Left ventricle myocardium superior (tissue), 1 donor: ENCODE measurements around the gene CMPK2. TPM values are rescaled to one million over a fixed set of nuclear protein-coding genes. Genes with fewer than 3 reads are reported as not detected.
"Not testable (repeated sequence)": the region's sequence is repeated elsewhere in the genome, so short reads cannot be mapped to it uniquely, and the experiment has no call there.

Source experiments
- ATAC-seq: fragments of 200-7000 bp; cut with Tn5 transposase; one replicate; pipeline ENCODE4 v1.9.1; 2020; ENCODE audit warnings: mild to moderate bottlenecking, moderate library complexity
- DNase-seq: peaks from one replicate; pipeline ENCODE4 v3.0.0-alpha.2; 2020
- intact Hi-C: fragments of 100-400 bp; cut with micrococcal nuclease; formaldehyde crosslinking; loops from one replicate; pipeline ENCODE4 v1.11.0; 2022
- long read RNA-seq: library from polyadenylated mRNA; unstranded; transcript quantifications from one replicate; pipeline ENCODE4 v2.0.0, GENCODE V29; 2021
- total RNA-seq: library from RNA; stranded (reverse); fragmentation: NEBNext Ultra II Directional; extraction: Animal tissue kit (Norgen Biotek cat#: 25700); gene quantifications from one replicate; pipeline ENCODE4 v1.2.1, GENCODE V29; 2021
- donor health status: DM: no; HTN: yes; CAD: no; lungs with severe emphysema.

CMPK2 gene, protein sequence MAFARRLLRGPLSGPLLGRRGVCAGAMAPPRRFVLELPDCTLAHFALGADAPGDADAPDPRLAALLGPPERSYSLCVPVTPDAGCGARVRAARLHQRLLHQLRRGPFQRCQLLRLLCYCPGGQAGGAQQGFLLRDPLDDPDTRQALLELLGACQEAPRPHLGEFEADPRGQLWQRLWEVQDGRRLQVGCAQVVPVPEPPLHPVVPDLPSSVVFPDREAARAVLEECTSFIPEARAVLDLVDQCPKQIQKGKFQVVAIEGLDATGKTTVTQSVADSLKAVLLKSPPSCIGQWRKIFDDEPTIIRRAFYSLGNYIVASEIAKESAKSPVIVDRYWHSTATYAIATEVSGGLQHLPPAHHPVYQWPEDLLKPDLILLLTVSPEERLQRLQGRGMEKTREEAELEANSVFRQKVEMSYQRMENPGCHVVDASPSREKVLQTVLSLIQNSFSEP
- 3.9 TPM for total RNA-seq
- long read RNA-seq, transcript CMPK2-201 (5 exons, 2,884 nt), result major isoform, 16 of 18 reads
- long read RNA-seq, partial matches to known transcripts, result 0 of 18 reads
- long read RNA-seq, other reads (novel, unspliced or antisense), result 1 of 18 reads

DNA sequence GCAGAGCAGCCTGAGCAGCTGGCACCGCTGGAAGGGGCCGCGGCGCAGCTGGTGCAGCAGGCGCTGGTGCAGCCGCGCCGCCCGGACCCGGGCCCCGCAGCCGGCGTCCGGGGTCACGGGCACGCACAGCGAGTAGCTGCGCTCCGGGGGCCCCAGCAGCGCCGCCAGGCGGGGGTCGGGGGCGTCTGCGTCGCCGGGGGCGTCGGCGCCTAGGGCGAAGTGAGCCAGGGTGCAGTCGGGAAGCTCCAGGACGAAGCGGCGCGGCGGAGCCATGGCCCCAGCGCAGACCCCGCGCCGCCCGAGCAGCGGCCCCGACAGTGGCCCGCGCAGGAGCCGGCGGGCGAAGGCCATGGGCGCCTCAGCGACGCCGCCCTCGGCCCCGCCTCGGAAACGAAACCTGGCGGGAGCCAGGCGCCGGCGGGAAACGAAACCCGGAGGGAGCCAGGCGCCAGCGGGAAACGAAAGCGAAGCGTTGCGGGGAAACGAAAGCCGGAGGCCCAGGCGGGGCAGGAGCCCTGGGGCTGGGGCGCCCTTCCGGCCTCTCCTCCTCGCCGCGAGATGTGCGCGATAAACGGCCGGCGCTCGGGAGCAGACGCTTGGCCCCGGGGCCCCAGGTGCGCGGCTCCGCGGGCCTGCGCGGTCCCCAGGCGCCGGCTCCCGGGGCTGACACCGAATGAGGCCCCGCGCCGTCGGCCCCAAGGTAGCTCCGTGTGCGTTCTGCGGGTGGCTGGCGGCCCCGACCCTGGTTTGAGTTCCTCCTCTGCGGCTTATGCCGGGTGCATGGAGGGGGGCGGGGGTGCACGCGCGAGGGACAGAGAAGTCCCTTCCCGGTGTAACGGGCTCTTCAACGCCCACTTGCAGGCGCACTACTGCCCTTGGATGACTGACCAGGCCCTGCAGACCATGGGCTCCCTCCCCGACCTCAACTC is at the start of gene CMPK2:
TSS of gene CMPK2 (minus strand) at position 562 of the 929 bp plus-strand sequence. CDS start at position 351, 211 bp downstream.
- DNase-seq (peak; percentile 84), ATAC-seq (peak; percentile 83)
- intact Hi-C loops, result no loop called here

DNA sequence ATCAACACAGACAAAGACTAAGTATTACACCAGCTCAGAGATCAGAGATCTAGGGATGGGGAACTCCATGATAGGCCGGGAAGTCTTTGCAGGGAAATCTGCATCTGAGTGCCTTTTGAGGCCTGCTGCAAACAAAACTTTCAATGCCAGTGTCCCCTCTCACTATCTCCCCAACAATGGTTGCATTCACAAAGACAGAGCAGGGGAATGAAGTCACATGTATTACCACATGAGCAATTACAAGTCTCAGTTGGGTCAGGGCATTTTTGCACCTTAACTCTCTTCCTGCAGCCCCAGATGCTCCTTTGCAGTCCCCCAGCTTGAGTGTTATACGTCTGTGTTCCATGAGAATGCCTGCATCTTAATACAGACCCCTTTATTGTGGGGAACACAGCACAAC is 49.7 kb upstream of the CMPK2 start:
- DNase-seq (no peak), ATAC-seq (no peak)
- intact Hi-C loops, result no loop called here

DNA sequence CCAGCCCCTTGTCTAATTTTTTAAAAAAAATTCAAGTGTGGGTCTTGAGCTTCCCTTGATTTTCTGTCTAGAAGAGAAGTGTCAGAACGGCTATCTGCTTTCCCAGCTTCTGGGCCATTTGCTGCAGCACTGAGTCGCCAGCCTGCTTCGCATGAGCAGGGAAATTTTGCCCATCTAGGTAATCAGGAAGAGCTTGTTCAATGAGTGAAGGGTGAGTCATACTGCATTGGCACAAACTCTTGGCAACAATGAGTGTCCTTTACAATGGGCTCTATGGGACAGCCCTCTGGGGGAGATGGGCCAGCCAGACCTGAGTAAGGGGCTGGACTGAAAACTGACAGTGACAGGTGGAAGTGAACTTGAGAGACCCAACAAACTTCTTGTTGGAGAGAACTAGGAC is 49.1 kb upstream of the CMPK2 start:
- intact Hi-C loops, result no loop called here
- no peak for ATAC-seq
- DNase-seq, result no peak

DNA sequence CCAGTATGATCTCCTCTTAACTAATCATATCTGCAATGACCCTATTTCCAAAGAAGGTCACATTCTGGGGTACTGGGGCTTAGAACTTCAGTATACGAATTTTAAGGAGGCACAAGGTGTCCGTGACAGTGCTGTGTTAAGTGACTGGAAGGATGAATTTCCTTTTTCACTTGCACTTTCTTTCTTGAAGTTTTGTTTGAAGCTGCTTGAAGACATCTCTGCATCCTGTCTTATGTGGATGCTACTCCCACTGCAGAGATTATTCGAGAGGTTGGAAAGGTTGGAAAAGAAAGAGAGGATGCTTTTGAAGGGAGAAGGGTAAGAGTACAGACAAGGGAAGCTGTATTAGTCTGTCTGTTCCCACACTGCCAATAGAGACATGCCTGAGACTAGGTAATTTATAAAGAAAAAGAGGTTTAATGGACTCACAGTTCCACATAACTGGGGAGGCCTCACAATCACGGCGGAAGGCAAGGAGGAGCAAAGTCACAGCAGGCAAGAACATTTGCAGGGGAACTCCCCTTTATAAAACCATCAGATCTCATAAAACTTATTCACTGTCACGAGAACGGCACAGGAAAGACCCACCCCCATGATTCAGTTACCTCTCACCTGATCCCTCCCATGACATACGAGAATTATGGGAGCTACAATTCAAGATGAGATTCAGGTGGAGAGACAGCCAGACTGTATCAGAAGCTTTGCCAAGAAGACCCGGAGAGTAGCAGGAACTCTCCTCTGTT is 47.9 kb upstream of the CMPK2 start:
- ATAC-seq (no peak), DNase-seq (no peak)
- intact Hi-C loops, result no loop called here

DNA sequence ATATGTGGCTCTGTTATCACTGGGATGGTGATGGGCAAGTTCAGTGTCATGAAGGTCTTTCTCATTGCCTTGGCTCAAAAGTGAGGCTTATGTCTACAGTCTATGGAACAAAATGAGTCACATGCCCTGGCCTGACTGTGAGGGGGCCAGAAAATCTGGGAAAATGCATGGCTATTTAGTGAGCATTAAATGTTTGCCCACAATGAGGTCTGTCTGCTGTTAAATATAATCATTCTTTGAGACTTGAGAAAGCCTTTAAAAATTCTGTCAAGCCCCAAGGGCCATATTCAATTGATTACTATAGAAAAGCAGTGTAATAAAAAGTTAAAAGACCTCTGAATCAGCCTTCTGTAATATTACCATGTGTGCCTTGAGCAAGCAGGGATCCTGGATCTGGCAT is 46.0 kb upstream of the CMPK2 start:
- intact Hi-C loops, result no loop called here
- DNase-seq, result no peak
- no peak for ATAC-seq

DNA sequence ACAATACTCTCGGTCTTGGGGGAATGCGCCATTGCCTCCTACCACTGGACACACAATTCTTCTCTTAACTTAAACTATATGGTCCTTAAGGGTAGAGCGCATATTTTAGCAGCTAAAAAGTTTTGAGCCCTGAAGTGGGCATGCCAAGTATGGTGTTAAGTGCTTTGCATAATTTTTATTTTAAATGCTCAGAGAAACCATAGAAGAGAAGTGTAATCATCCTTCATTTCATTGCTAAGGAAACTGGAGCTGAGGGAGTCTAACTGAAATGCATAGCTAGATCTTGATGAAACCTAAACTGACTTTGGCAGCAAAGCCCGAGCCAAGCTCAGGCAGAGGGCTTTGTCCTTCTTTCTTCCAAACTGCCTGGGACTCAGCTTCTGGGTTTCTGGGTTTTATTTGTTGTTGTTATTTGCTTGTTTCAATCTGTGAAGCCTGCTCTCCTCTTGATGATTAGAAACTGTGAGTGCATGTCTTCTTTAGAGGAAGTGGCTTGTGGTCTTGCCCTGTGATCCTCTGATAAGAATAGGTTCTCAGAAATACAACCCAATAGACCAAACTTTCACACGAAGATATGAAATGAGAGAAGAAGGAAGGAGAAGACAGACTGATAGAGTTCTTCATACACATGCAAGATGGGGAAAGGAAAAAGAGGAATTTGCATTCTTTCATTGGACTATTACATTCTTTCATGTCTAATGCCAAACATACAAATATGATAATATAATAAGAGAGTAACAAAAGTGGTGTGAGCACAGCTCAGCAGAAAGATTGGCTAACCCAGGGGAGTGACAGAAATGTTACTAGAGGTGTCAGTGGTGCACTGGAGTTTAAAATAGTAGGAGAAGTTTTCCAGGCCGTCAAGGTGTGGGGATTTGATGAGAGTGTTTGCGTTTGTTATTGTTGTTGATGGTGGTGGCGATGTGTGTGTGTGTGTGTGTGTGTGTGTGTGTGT is 44.0 kb upstream of the CMPK2 start:
- intact Hi-C loops, result no loop called here
- DNase-seq (no peak), ATAC-seq (no peak)

DNA sequence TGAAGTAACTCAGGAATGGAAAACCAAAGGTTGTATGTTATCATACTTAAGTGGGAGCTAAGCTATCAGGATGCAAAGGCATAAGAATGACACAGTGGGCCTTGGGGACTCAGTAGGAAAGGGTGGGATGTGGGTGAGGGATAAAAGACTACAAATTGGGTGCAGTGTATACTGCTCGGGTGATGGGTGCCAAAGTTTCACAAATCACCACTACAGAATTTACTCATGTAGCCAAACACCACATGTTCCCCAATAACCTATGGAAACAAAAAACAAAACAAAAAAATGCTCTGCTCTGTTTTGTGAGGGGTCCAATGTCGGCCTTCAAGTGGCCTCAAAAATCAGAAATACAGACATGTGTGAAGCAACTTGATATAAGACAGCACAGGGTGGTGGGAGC is 42.6 kb upstream of the CMPK2 start:
- intact Hi-C loops, result no loop called here
- DNase-seq (no peak), ATAC-seq (no peak)

DNA sequence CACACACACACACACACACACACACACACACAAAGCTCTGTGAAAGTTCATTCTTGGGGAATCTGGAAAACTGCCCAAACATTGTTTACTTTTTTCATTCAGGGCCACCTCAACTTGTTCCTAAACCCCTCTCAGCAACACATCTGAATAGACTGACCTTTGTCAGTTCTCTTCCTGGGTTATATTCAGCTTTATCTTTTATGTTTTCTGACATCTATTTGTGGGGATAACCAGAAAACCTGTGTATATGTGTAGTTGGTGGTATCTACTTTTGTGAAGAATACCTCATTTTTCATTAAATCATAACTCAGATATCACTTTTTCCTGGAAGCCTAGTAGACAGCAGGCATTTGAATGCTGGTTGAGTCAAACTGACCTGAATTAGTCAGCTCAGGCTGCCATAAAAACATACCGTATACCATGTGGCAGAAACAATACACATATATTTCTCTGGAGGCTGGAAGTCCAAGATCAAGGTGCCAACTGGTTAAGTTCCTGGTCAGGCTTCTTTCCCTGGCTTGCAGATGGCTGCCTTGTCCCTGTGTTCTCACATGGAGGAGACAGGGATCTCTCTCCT is 40.5 kb upstream of the CMPK2 start:
- intact Hi-C loops, result no loop called here

DNA sequence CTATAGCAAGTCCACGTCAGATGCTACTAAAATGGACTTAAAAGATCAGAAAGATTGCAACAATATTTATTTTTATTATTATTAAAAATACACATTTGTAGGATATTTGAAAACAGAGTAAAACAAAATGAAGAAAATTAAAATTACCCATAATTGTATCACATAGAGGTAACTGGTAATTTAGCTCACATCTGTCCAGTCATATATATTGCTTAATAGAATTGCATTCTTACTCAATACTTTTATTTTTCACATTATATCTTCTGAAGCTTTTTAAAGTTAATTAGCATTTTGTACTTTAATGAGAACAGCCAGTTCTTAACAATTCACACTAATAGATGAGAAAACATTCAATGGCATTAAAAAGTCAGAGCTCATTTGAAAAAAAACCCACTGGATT is 40.0 kb upstream of the CMPK2 start:
- intact Hi-C loops, result no loop called here
- DNase-seq, result no peak
- ATAC-seq, result no peak

More for the DNA sequence above, 40.5 kb upstream of the CMPK2 start:
- ATAC-seq (no peak), DNase-seq (no peak)

DNA sequence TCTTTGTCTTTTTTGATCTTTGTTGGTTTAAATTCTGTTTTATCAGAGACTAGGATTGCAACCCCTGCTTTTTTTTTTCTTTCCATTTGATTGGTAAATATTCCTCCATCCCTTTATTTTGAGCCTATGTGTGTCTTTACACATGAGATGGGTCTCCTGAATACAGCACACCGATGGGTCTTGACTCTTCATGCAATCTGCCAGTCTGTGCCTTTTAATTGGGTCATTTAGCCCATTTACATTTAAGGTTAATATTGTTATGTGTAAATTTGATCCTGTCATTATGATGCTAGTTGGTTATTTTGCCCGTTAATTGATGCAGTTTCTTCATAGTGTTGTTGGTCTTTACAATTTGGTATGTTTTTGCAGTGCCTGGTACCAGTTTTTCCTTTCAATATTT is 36.9 kb upstream of the CMPK2 start:
- DNase-seq, intact Hi-C loops, ATAC-seq: not testable (repeated sequence)

DNA sequence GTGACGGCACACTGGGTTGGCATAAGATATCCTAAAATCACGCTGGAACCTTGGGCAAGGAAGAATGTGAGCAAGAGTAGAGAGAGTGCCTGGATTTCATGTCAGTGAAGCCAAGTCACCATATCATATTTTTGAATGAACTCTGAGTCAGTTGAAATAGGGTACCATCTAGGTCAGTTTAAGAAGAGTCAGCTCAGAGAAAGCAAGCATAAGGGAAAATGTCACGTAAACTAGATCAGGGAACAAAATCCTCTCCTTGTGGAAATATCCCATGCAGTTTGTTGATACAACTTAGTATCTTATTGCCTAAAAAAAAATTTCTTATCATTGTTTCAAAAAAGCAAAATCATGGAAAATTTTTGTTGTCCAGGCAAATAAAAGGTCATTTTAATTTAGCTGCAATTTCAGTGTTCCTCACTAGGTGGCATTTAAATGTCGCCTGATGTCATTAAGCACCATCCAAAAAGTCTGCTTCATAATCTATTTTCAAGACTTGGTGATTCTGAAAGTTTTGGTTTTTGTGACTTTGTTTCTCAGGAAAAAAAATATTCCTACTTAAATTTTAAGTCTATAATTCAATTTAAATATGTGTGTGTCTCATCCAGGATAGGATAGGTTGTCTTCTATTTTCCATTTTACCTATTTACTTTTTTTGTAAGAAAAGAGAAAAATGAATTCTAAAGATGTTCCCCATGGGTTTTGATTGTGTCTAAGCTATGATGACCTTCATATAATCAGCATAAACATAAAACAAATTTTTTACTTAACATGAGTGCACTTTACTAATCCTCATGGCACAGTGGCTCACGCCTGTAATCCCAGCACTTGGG is 31.4 kb upstream of the CMPK2 start:
- intact Hi-C loops, result loop anchor here (5.0 kb wide), 1 partner anchor 145 kb away; no protein-coding TSS in a partner anchor
- peak; percentile 32 for ATAC-seq
- DNase-seq, result no peak

DNA sequence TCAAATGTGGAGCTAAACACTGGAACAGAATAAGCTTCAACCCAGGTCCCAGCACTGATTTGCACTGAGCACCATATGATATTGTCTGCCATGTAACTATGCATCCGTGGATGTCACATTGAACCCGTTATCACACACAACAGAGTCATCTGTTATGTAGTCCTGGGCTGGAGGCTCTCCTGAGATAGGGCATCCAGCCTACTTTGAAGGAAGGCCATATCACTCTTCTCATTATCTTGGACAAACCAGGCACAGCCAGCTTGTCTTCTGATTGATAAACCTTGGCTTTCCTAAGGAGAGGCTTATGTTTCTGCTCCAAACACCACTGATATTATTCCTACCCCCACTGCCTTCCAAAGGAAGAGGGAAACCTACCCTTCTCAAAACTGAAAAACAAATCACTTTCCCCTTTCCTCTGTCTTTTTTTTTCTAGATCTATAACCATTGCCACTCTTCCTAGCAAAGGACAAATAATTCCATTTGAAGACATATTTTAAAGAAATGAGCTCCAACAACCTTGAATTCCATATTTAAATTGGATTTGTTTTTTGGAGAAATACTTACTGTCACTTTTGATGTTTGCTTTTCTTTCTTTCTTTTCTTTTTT is 28.3 kb upstream of the CMPK2 start:
- ATAC-seq (no peak), DNase-seq (no peak)
- intact Hi-C loops, result no loop called here

DNA sequence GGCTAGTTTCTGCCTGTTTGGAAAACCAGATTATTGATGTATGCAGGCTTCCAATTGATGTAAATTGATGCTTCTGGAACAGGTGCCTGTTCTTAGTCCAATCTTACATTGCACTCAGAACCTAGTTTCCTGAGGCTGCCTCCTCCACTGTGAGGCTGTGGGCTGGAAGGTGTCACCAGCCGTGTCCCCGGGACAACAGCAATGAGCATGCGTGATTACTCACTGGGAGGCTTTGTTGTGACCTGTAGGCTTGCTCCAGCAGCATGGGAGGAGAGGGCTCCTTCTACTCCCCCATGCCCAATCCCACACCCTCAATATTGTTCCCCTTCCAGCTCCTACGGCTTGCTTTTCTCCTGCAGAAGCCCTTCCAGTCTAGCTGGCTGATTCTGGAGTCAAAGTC is 23.0 kb upstream of the CMPK2 start:
- DNase-seq, result no peak
- ATAC-seq, result no peak
- intact Hi-C loops, result no loop called here

DNA sequence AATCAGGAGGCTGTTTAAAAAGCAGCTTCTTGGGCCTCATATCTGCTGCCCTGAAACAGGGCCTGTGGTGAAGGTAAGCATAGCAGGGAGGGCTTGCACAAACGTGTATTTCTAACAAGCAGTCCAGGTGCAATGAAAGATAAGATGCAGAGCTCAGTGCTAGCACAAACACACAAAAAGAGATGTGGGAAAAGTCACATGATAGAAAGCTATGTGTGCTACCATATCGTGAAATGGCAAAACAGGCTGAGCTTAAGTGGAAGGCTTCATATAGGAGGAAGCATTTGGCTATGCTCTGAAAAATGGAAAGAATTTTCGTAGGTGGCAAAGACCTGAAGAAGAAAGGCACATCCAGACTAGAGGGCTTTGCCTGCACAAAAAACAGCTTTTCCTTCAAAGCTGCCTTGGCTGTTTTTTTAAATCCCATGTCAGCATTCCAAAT is 22.1 kb upstream of the CMPK2 start:
- intact Hi-C loops, result no loop called here
- ATAC-seq, result no peak
- DNase-seq, result no peak

DNA sequence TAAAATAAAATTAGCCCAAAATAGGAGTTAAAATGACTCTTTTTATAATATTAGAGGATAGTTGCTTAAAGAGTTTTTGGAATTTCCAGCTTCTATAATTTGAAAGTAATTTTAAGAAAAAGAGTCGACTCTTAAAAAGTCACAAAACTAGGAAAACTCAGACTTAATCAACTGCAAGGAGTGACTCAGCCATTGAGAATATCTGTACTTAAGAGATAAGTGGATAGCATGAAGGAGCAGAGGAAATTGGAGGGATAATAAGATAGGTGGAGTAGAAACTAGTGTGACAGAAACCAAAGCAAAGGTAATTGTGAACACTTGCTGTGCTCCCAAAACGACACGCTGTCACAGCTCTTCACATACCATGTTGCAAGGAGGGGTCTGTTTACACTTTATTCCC is 20.3 kb upstream of the CMPK2 start:
- DNase-seq (no peak), ATAC-seq (no peak)
- intact Hi-C loops, result no loop called here

DNA sequence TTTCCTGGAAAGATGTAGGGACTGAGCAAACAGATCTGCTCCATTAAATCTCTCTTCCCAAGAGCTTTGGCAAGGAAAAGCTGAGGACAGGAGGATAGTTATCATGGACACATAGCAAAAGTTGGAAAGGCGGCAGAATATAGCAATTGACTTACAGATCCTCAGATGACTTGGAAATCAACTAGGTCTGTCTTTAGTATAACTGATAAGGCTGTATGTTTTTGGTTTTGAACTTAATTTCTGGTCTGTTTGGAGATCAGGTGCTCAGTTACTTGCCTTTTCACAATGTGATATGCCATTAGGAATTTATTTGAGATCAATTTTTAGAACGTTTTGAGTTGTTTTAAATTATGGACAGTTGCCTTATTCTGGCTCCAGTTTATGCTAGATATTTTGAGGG is 19.8 kb upstream of the CMPK2 start:
- DNase-seq (no peak), ATAC-seq (no peak)
- intact Hi-C loops, result no loop called here
